ENCODE data around the gene FRMD8. TPM values are rescaled to one million over a fixed set of nuclear protein-coding genes. Genes with fewer than 3 reads are reported as not detected.
A peak's percentile ranks its signal among the peaks of the same experiment; 100 is the strongest.

The FRMD8 gene
- total and polyA plus RNA-seq, 2 of the 4 experiments (the other 2 are of a cell fraction) = 11.3 to 19.8 TPM

GRCh38 chr11:65355776-65356393, 30.6 kb upstream of the FRMD8 start:
- peak overlapping the region; percentile 81 for H2AFZ ChIP-seq (replicated peaks; ENCODE audit: low read length, poor library complexity)
- H3K56ac ChIP-seq (ENCODE audit: extremely low read depth, insufficient read depth, low read length) = no peak overlapping the region
- H2BK15ac ChIP-seq (ENCODE audit: low read depth, low read length) = no peak overlapping the region
- no peak overlapping the region for H3K9ac ChIP-seq (ENCODE audit: low read depth, low read length)
- POLR2A ChIA-PET (ENCODE audit: unreplicated experiment) = interaction anchor here (2.8 kb wide), 1 partner anchor 144 kb away, joined by 10 read pairs; the partner anchor contains the start of gene MALAT1
- H3K14ac ChIP-seq (replicated peaks; ENCODE audit: low read depth, low read length) = no peak overlapping the region
- TF ChIP-seq RAD21 (IDR thresholded peaks at IDR 0.05; ENCODE audit: low read length) (no peak), MAFK (IDR thresholded peaks at IDR 0.05; ENCODE audit: low read depth, low read length) (no peak), BHLHE40 (IDR thresholded peaks at IDR 0.05; ENCODE audit: low read depth, low read length) (no peak), MXI1 (IDR thresholded peaks at IDR 0.05; ENCODE audit: borderline replicate concordance, low read depth, low read length) (no peak), NFE2L2 (IDR thresholded peaks at IDR 0.05; ENCODE audit: low read depth, low read length) (no peak), SMC3 (IDR thresholded peaks at IDR 0.05; ENCODE audit: low read depth, low read length) (no peak), MAZ (IDR thresholded peaks at IDR 0.05; ENCODE audit: borderline replicate concordance, low read depth, low read length) (no peak), CTCF (conservative IDR thresholded peaks at IDR 0.05; ENCODE audit: low read depth, low read length) (no peak), RCOR1 (IDR thresholded peaks at IDR 0.05; ENCODE audit: insufficient replicate concordance, low read length) (no peak), CEBPB (IDR thresholded peaks at IDR 0.05; ENCODE audit: low read depth, low read length) (no peak), RFX5 (IDR thresholded peaks at IDR 0.05; ENCODE audit: low read depth, low read length) (no peak)
- TF ChIP-seq, protein P1, sequence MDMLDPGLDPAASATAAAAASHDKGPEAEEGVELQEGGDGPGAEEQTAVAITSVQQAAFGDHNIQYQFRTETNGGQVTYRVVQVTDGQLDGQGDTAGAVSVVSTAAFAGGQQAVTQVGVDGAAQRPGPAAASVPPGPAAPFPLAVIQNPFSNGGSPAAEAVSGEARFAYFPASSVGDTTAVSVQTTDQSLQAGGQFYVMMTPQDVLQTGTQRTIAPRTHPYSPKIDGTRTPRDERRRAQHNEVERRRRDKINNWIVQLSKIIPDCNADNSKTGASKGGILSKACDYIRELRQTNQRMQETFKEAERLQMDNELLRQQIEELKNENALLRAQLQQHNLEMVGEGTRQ (IDR thresholded peaks at IDR 0.05; ENCODE audit: low read depth, low read length) = no peak
- H4K20me1 ChIP-seq (ENCODE audit: insufficient read depth, low read length) = peaks cover 15% of the 10 kb centered on the region
- dilution Hi-C loops (cut with HindIII; ENCODE audit: low sequenced_read_pairs, unreplicated experiment) (no loop called here), in situ Hi-C loops (cut with MboI; ENCODE audit: low sequenced_read_pairs) (no loop called here), intact Hi-C loops (cut with micrococcal nuclease) (no loop called here)
- H3K4me2 ChIP-seq (ENCODE audit: low read depth, low read length) = peak overlapping the region; percentile 70
- BruUV-seq (replicated peaks) = no TSS peak
- H2BK20ac ChIP-seq (ENCODE audit: low read depth, low read length) = no peak overlapping the region
- H3K23ac ChIP-seq (ENCODE audit: low read depth, low read length) = no peak overlapping the region
- H3K9me3 ChIP-seq (ENCODE audit: control insufficient read depth, insufficient read depth, low read length) = no peaks in the 10 kb centered on the region
- H3K27me3 ChIP-seq (ENCODE audit: control insufficient read depth, insufficient read depth, low read length) = peaks cover 22% of the 10 kb centered on the region
- H4K8ac ChIP-seq (ENCODE audit: low read depth in 2 of 2, low read length in 2 of 2) = no peak overlapping the region
- WGBS, 2 experiments (ENCODE audit: extremely low coverage in 2 of 2, insufficient read length in 1 of 2) = 24% methylated on average over 20 of the region's 35 CpGs; no CpG with 5 or more reads in 1 of the 2 experiments
- H4K91ac ChIP-seq (ENCODE audit: insufficient read depth, low read depth, low read length) = no peak overlapping the region
- H3K4me3 ChIP-seq (ENCODE audit: insufficient read depth, low read depth, low read length) = 0 out of 2 replicates have a peak overlapping the region, but pooled peaks have one; percentile 17
- H3K9me1 ChIP-seq (ENCODE audit: insufficient read depth, low read length) = peaks cover 9% of the 10 kb centered on the region; the same call in 1 of the 2 replicates
- peaks cover 8% of the 10 kb centered on the region for H3K4me1 ChIP-seq (ENCODE audit: control insufficient read depth, insufficient read depth, low read length)
- no peak overlapping the region for H2AK9ac ChIP-seq (replicated peaks; ENCODE audit: low read depth, low read length, poor library complexity)
- H4K5ac ChIP-seq (ENCODE audit: low read depth, low read length) = no peak overlapping the region
- DNase-seq (peak; percentile 33), ATAC-seq (ENCODE audit: low read depth) (no peak)
- H3K36me3 ChIP-seq (ENCODE audit: control insufficient read depth, insufficient read depth, low read length) = peaks cover 17% of the 10 kb centered on the region
- no peak overlapping the region for H2AK5ac ChIP-seq (ENCODE audit: low read depth, low read length)
- H3K27ac ChIP-seq (ENCODE audit: insufficient read depth, low read length) = no peak overlapping the region
- H2BK5ac ChIP-seq (ENCODE audit: low read depth, low read length, poor library complexity, severe bottlenecking) = no peak overlapping the region
- H3K4ac ChIP-seq (ENCODE audit: low read depth, low read length) = no peak overlapping the region
- H3K18ac ChIP-seq (ENCODE audit: low read depth, low read length) = no peak overlapping the region
- H2BK120ac ChIP-seq (ENCODE audit: low read depth, low read length) = no peak overlapping the region
- 0 out of 4 replicates have a peak, but pooled peaks cover 0 to 4% of the 10 kb centered on the region in 2 experiments for H3K79me1 ChIP-seq (ENCODE audit: low read depth in 1 of 2, low read length in 2 of 2)
- CTCF ChIA-PET = interaction anchor here (0.6 kb wide), 1 partner anchor 22 kb away, joined by 3 read pairs; the partner anchor contains the start of gene DPF2

Measured in IMR-90 (cell line).